Muscle of arm (tissue), 12 donors: ENCODE measurements around the gene ZNF33B. TPM values are rescaled to one million over a fixed set of nuclear protein-coding genes. Genes with fewer than 3 reads are reported as not detected.

ENCODE experiments used
- polyA plus RNA-seq, 12 donors: library from polyadenylated mRNA; unstranded; fragments of 120-200 nt; gene quantifications; one replicate each; pipeline ENCODE4 v1.2.1, GENCODE V29; 2013; ENCODE audit not compliant: insufficient read length in 12 of 12

The ZNF33B gene
- polyA plus RNA-seq, 12 donors, result 12.2 to 27.9 (median 18.8) TPM; not detected in 1

Other genes starting within 250 kb of the ZNF33B start
- 10 to 100 TPM in 11 of 12 donors, not detected in 1; 10.4 to 18.1 (median 16.7) TPM for gene BMS1, start 144.2 kb upstream of the ZNF33B start, polyA plus RNA-seq